Superior temporal gyrus (tissue), 1 donor: ENCODE data around the gene MDGA2.
"Not testable (repeated sequence)": the region's sequence is repeated elsewhere in the genome, so short reads cannot be mapped to it uniquely, and the experiment has no call there.

Experiments
- DNase-seq: peaks from one replicate; pipeline ENCODE4 v3.0.0-alpha.2; 2016; ENCODE audit errors: extremely low spot score

Gene MDGA2

DNA sequence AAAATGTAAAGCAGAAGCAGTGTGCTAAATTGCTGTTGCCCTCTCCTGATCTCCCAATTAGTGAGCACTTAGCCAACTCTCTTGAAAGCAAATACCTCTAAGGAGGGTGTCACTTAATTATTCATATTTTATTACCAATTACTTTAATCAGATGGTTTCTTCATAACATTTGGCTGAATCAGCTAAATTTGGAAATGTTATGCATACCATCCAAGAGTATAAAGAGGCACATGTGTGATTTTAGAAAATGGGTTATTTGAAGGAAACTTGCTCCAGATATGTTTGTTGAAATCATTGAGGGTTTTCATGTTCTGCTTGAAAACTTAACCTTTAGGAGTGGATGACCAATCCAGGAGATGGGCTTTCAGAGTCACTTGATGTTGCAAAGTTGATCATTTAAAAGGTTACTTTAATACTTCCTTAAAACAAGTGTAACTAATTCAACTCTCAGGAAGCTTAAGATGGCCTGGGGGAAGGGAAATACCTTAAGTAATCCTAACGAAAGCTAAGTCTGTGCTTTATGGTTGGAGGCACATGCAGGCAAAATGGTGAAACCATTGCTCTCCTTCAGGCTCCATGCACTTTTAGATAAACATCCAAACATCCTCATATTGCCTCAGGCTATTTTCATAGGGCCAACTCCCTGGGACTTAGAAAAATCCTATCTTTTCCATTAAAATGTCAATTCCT, 434.5 kb downstream of the MDGA2 start:
- DNase-seq = no peak

- DNase-seq = no peak
Observed at GRCh38 chr14:47235619-47236018, 439.8 kb downstream of the MDGA2 start.

- no peak for DNase-seq
Observed at GRCh38 chr14:47226877-47227520, 448.4 kb downstream of the MDGA2 start.

GRCh38 chr14:47223656-47224055, 451.7 kb downstream of the MDGA2 start:
- DNase-seq = no peak

- DNase-seq = no peak
Observed at GRCh38 chr14:47220096-47220495, 455.3 kb downstream of the MDGA2 start.

GRCh38 chr14:47211263-47211662, 464.1 kb downstream of the MDGA2 start:
- DNase-seq = no peak

DNA sequence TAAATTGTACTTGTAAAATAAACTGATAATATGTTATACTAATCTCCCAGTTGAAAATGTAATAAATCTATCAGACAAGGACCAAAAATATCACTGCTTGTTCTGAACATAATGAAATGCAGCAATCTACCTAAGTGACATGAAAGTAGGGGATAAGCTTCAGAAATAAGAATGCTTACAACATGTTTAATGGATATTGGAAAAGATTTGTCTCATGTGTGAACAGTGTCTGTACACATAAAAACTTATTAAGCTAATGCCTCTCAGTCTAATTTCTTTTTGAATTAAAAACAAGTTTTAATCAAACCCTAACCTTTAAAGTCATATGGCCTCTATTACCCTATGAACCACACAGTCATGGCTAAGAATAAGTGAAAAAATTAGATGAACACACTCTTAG, 465.3 kb downstream of the MDGA2 start:
- DNase-seq = no peak

- no peak for DNase-seq
Observed at GRCh38 chr14:47208434-47208833, 467.0 kb downstream of the MDGA2 start.

DNA sequence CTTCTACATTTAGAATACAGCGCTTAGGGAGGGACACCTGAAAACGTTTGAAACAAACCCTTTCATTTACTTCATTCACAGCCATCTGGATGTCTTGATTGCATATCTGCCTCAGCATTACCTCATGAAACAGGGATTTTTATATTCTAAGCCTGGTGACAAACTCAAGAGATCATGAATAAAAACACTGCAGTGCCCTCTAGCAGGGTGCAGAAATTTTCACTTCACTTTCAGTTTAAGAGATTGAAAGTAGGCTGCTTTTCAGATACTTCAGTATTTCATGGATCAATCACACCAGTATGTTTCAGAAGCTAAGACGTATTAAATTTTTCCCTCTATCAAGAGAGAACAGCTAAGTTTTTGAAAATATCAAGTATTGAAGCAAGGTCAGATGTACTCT, 467.8 kb downstream of the MDGA2 start:
- peak; percentile 60 for DNase-seq

DNA sequence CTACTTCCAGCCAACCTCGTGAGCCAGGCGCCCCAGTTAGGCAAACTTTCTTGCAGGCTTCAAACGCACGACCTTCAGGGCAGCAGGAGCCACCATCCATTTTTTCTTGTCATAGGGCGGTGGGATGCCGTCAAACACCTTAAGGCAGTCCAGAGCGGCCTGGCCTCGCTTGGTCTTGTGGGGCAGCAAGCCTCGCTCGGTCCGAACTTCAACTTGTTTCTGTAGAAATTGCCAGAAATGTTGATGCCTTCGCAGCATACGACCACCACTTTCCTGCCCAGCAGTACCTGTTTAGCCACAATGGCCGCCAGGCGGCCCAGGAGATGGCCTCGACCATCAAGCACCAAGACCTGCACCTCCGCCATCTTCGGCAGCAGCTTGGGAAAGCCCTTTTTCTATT, 474.7 kb downstream of the MDGA2 start:
- no peak for DNase-seq

DNA sequence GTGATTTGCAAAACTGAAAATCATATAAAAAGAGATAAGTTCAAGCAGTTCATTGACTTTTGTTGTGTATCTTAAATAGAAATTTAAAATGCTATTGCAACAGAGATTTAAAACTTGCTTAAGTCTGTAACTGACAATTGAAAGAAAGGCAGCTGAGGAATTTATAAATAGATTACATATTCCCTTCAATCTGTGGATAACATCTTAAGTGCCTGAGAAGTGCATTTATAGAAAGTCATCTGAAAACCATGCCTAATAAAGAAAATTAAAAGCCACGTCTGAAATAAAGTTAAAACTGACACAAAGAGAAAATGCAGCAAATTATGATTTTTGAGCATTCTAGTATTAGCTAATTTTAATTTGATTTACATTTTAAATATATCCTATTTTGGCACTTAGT, 479.8 kb downstream of the MDGA2 start:
- no peak for DNase-seq

DNA sequence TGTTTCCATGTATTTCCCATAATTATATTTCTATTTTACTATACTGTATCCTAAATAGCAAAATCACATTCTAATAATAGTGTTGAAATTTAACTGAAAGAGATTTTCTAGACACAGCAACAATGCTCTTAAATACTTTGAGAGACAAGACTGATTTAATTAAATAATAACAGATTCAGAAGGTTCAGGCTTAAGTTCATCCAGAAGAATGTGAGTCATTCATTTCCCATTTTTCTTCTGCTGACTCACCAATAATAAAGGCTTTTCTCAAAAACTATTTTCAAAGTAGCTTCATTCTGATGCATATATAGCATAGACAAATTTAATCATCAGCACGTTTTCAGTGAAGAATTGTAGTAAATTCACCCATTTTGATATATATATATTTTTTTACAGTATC, 481.4 kb downstream of the MDGA2 start:
- no peak for DNase-seq

DNA sequence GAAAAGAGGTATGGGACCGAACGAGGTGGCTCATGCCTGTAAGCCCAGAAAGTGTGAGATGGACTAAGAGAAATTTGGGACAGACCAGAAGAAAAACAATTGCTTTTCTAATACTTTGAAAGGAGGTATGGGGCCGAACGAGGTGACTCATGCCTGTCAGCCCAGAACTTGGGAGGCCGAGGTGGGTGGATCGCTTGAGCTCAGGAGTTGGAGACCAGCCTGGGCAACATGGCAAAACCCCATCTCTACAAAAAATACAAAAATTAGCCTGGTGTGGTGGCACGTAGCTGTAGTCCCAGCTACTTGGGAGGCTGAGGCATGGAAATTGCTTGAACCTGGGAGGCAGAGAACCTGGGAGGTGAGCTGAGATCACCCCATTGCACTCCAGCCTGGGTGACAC, 483.2 kb downstream of the MDGA2 start:
- DNase-seq = not testable (repeated sequence)

GRCh38 chr14:47191700-47192099, 483.7 kb downstream of the MDGA2 start:
- DNase-seq = no peak

DNA sequence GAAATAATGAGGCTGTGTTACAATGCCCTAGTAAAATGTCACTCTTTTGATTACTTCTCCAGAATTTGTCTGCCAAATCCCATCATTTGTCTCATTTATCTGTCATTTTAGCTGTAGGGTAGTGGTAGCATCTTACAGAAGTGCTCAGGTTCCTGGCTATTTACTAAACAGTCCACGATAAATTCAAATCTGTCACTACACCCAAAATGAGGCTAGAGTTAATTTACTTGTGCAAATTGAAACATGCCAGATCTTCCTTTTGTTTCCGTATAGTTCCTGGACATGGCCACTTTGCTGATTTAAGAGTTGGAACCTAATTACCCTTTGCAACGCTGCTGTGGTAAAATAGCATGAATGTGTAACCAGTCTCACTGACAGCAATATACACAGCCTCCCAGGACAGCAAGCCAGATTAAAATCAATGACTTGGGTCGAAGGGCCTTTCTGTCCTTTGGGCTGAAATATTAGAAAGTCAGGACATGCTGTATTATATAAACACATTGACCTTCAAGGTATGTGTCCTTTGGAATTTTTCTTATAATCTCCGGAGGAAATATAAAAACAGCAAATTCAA, 485.4 kb downstream of the MDGA2 start:
- no peak for DNase-seq

DNA sequence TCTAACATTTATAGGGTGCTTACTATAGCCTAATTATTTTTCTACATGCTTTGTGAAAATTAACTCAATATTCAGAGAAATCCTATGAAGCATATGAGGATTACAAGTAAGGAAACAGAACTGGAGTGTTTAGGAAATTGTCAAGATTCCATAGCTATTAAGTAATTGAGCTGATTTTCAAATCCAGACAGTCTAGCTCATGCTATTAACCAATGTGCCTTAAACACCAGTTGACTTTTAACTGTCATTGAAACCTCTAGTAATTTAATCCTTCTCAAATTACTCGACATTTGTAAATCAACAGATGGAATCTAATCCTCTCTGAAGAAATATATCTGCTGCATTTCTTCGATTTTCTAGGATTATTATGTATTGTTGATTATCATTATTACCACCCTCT, 488.9 kb downstream of the MDGA2 start:
- DNase-seq = no peak

- DNase-seq = no peak
Observed at GRCh38 chr14:47179906-47180305, 495.5 kb downstream of the MDGA2 start.

GRCh38 chr14:47171896-47172295, 503.5 kb downstream of the MDGA2 start:
- DNase-seq = not testable (repeated sequence)

DNA sequence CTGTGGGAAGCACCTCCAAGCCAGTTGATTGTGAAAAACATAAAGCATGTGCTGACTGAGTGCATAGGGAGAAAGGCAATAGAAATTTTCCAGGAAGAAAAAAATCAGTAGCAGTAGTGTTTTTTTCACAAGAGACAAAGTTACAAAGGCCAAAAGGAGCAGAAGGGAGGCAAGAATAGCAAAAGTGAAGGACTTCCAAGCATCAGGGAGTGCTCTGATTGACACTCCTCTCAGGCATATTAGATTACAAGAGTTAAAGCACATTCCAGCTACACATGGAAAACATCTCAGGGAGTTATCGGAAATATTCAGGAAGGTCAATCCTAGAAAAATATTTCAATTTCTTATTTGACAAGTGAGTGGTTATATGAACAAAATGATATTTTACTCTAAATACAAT, 508.0 kb downstream of the MDGA2 start:
- DNase-seq = no peak

GRCh38 chr14:47155395-47155794, 520.0 kb downstream of the MDGA2 start:
- DNase-seq = no peak

GRCh38 chr14:47154276-47154797, 521.1 kb downstream of the MDGA2 start:
- no peak for DNase-seq

DNA sequence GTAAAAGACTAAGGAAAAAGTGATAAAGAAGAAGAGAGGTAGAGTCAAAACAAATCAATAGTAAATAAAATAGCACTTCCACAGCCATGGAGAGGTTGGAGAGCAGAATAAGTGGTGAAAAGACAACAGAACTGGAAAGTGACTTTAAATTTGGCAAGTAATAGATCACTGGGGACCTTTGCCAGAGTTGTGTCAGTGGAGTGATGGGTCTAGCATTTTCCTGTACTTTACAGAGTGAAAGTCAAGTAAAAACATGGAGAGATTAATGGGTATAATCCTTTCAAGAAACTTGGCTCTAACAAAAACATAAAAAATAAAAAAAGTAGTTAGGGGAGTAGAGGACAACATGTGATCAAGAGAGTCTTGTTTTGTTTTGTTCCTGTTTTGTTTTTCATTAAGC, 521.7 kb downstream of the MDGA2 start:
- DNase-seq = no peak

- no peak for DNase-seq
Observed at GRCh38 chr14:47150267-47150666, 525.1 kb downstream of the MDGA2 start.
